HepG2 (cell line): ENCODE results near the gene DCAF6. TPM values are rescaled to one million over a fixed set of nuclear protein-coding genes. Genes with fewer than 3 reads are reported as not detected.

Source experiments
- ATAC-seq: fragments of 200-7000 bp; cut with Tn5 transposase; 3 replicates; pipeline ENCODE4 v1.9.1; 2020; ENCODE audit warnings: mild to moderate bottlenecking, moderate library complexity
- BruUV-seq: library from RNA; stranded (reverse); fragments of 400-500 nt; replicated peaks from 2 replicates; lab custom pipeline; 2021; lab: Mats Ljungman, UMichigan
- CTCF ChIA-PET: fragments of 300-600 bp; formaldehyde crosslinking; extraction: SDS; loops from one replicate; lab custom pipeline; 2021; ENCODE audit warnings: low total read pairs, inconsistent platforms, low intra/inter-chr PET ratio; lab: Yijun Ruan, JAX
- POLR2A ChIA-PET: fragments of 350-600 bp; sonication (Branson Sonifier 250); formaldehyde crosslinking; loops from one replicate; lab custom pipeline; 2020; ENCODE audit warnings: antibody characterized with exemption, inconsistent platforms; lab: Yijun Ruan, JAX
- DNase-seq: peaks from one replicate; pipeline ENCODE4 v3.0.0-alpha.2; 2015; ENCODE audit warnings: low spot score
- FAIRE-seq: peaks from 3 replicates; lab custom pipeline; 2011; peaks lifted over from hg19 to GRCh38; lab: Jason Lieb, UNC
- H2AFZ ChIP-seq: one replicate; pipeline ENCODE4 v1.6.1; 2011; ENCODE audit warnings: low read length, inconsistent platforms
- H3K27ac ChIP-seq: fragments of 300-600 bp; 3 replicates; pipeline ENCODE4 v1.8.0; 2011; ENCODE audit warnings: mixed run types, mild to moderate bottlenecking, mixed read lengths, low read length, inconsistent platforms; ENCODE audit not compliant: insufficient read depth; ENCODE audit errors: extremely low read length
- H3K27me3 ChIP-seq, 2 experiments: fragments of 200-600 bp in 1 of 2; 2 replicates in 1 of 2; 3 replicates in 1 of 2; pipeline versions ENCODE4 v1.6.0 to v1.8.0; 2011; ENCODE audit warnings: low read length in 2 of 2, mild to moderate bottlenecking in 2 of 2, moderate library complexity in 2 of 2, inconsistent platforms in 1 of 2; ENCODE audit not compliant: insufficient read depth in 2 of 2, control insufficient read depth in 1 of 2
- H3K36me3 ChIP-seq, 2 experiments: fragments of 200-600 bp in 1 of 2; replicated peaks in 1 of 2; 2 replicates in 1 of 2; 3 replicates in 1 of 2; pipeline versions ENCODE4 v1.5.1 to v1.8.0; 2011; ENCODE audit warnings: low read length in 2 of 2, inconsistent platforms in 1 of 2; ENCODE audit not compliant: insufficient read depth in 2 of 2, control insufficient read depth in 1 of 2
- H3K4me1 ChIP-seq: 2 replicates; pipeline ENCODE4 v1.5.1; 2012; ENCODE audit warnings: low read length, inconsistent platforms; ENCODE audit not compliant: insufficient read depth
- H3K4me2 ChIP-seq: 2 replicates; pipeline ENCODE4 v1.6.0; 2011; ENCODE audit warnings: low read depth, low read length, inconsistent platforms
- H3K4me3 ChIP-seq, 3 experiments: fragments of 200-600 bp in 1 of 3; sonication (generic), shearing (Covaris generic) in 1 of 3; replicated peaks in 1 of 3; 2 replicates each; pipeline ENCODE4 v1.5.1; 2011 to 2016; ENCODE audit warnings: low read length in 3 of 3, inconsistent platforms in 2 of 3, low read depth in 2 of 3, mild to moderate bottlenecking in 2 of 3, control low read depth in 1 of 3, mixed read lengths in 1 of 3; ENCODE audit not compliant: insufficient read depth in 1 of 3
- H3K79me2 ChIP-seq: one replicate; pipeline ENCODE4 v1.6.1; 2011; ENCODE audit warnings: low read length, inconsistent platforms; ENCODE audit not compliant: insufficient read depth
- H3K9ac ChIP-seq: 2 replicates; pipeline ENCODE4 v1.6.0; 2011; ENCODE audit warnings: mild to moderate bottlenecking, low read depth, low read length, inconsistent platforms; ENCODE audit not compliant: insufficient read depth
- H3K9me3 ChIP-seq: 2 replicates; pipeline ENCODE4 v1.5.1; 2012; ENCODE audit warnings: mild to moderate bottlenecking, low read length
- H4K20me1 ChIP-seq: 2 replicates; pipeline ENCODE4 v1.6.0; 2011; ENCODE audit warnings: inconsistent platforms, mild to moderate bottlenecking, low read length, moderate library complexity; ENCODE audit not compliant: insufficient read depth
- HHEX ChIP-seq: IDR thresholded peaks from 2 replicates; pipeline ENCODE4 v1.6.1; 2016; ENCODE audit warnings: control low read depth
- HNF4A ChIP-seq: sonication (generic); formaldehyde crosslinking; IDR thresholded peaks from 2 replicates; pipeline ENCODE4 v1.4.0; 2020; ENCODE audit warnings: missing genetic modification reagents
- MED8 ChIP-seq: sonication (generic); formaldehyde crosslinking; IDR thresholded peaks from 2 replicates; pipeline ENCODE4 v1.8.1; 2023; ENCODE audit warnings: mild to moderate bottlenecking, missing genetic modification reagents; ENCODE audit not compliant: insufficient replicate concordance
- NFE2L2 ChIP-seq: fragments of 150-350 bp; IDR thresholded peaks from 2 replicates; pipeline ENCODE4 v1.6.1; 2014; ENCODE audit warnings: low read length
- NR2C2 ChIP-seq: sonication (generic); formaldehyde crosslinking; IDR thresholded peaks from 2 replicates; pipeline ENCODE4 v1.4.0; 2020; ENCODE audit warnings: missing genetic modification reagents, mild to moderate bottlenecking, moderate library complexity, borderline replicate concordance
- SALL1 ChIP-seq: sonication (generic); formaldehyde crosslinking; IDR thresholded peaks from 2 replicates; pipeline ENCODE4 v1.8.0; 2022; ENCODE audit warnings: mild to moderate bottlenecking, missing genetic modification reagents
- TBL1XR1 ChIP-seq: fragments of 150-350 bp; IDR thresholded peaks from 2 replicates; pipeline ENCODE4 v1.6.1; 2014; ENCODE audit warnings: borderline replicate concordance, low read length; ENCODE audit not compliant: partially characterized antibody
- ZBTB3 ChIP-seq: sonication (generic); formaldehyde crosslinking; IDR thresholded peaks from 2 replicates; pipeline ENCODE4 v1.4.0; 2020; ENCODE audit warnings: low read depth, mild to moderate bottlenecking, moderate library complexity, missing genetic modification reagents, borderline replicate concordance
- ZKSCAN8 ChIP-seq: IDR thresholded peaks from 2 replicates; pipeline ENCODE4 v1.6.1; 2016; ENCODE audit warnings: borderline replicate concordance, missing genetic modification reagents, missing compliant biosample characterization
- in situ Hi-C: cut with HindIII; loops from 2 replicates; pipeline ENCODE4 v1.10.0; 2017; ENCODE audit warnings: low pct_unique_long_range_greater_than_20kb; ENCODE audit not compliant: extremely low pct_ligation_motif_present
- intact Hi-C: fragments of 100-400 bp; cut with micrococcal nuclease; formaldehyde crosslinking; loops from one replicate; pipeline ENCODE4 v1.10.0; 2022; ENCODE audit not compliant: unreplicated experiment
- polyA plus RNA-seq, 8 experiments: library from polyadenylated mRNA; depleted of rRNA in 3 of 8; stranded (reverse) in 7 of 8; unstranded in 1 of 8; fragments of >200 nt; fragmentation: Illumina TruSeq in 4 of 8; extraction: Trizol in 4 of 8; gene quantifications; 2 replicates each; pipeline versions ENCODE4 v1.2.1 to v1.2.3, GENCODE V29; 2011 to 2016; ENCODE audit warnings: low read depth in 4 of 8, missing spikeins in 1 of 8, mixed read lengths in 1 of 8; ENCODE audit not compliant: insufficient read depth in 1 of 8
- total RNA-seq, 5 experiments: library from RNA; depleted of rRNA; stranded (reverse); fragments of >200 nt; fragmentation: Illumina TruSeq; extraction: Trizol; gene quantifications; 2 replicates each; pipeline ENCODE4 v1.2.3, GENCODE V29; 2016; ENCODE audit warnings: low read depth in 1 of 5
- TF ChIP-seq, protein P1 (sequence below): sonication (generic); formaldehyde crosslinking; IDR thresholded peaks from 2 replicates; pipeline ENCODE4 v1.4.0; 2020; ENCODE audit warnings: missing genetic modification reagents
- TF ChIP-seq, protein P2 (sequence below): sonication (generic); formaldehyde crosslinking; IDR thresholded peaks from 2 replicates; pipeline ENCODE4 v1.8.1; 2023; ENCODE audit warnings: mild to moderate bottlenecking, missing genetic modification reagents, borderline replicate concordance
- TF ChIP-seq, protein P3 (sequence below): sonication (generic); formaldehyde crosslinking; IDR thresholded peaks from 2 replicates; pipeline ENCODE4 v1.4.0; 2020; ENCODE audit warnings: mild to moderate bottlenecking, missing genetic modification reagents

Gene DCAF6
- total and polyA plus RNA-seq, 2 of the 13 experiments (the other 11 are each of a cell fraction or from before 2014, with no cell fraction given) = 24.7 to 33.7 TPM

DNA sequence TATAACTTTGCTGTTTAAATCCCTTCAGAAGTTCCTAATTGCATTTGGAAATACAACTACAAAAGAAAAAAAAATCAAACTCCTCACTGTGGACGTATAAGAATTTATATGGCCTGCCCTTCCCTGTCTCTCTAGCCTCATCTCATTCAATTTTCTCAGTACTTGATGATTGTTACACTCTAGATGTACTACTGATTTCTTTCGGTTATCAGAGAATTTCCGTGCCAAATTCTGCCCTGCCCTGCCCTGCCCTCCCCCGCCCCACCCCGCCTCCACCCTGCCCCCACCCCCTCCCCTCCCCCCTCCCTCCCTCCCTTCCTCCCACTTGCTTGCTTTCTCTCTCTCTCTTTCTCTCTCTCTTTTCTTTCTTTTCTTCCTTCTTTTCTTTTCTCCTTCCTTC is 72.1 kb downstream of the DCAF6 start (continued):
- TF ChIP-seq, protein P1, sequence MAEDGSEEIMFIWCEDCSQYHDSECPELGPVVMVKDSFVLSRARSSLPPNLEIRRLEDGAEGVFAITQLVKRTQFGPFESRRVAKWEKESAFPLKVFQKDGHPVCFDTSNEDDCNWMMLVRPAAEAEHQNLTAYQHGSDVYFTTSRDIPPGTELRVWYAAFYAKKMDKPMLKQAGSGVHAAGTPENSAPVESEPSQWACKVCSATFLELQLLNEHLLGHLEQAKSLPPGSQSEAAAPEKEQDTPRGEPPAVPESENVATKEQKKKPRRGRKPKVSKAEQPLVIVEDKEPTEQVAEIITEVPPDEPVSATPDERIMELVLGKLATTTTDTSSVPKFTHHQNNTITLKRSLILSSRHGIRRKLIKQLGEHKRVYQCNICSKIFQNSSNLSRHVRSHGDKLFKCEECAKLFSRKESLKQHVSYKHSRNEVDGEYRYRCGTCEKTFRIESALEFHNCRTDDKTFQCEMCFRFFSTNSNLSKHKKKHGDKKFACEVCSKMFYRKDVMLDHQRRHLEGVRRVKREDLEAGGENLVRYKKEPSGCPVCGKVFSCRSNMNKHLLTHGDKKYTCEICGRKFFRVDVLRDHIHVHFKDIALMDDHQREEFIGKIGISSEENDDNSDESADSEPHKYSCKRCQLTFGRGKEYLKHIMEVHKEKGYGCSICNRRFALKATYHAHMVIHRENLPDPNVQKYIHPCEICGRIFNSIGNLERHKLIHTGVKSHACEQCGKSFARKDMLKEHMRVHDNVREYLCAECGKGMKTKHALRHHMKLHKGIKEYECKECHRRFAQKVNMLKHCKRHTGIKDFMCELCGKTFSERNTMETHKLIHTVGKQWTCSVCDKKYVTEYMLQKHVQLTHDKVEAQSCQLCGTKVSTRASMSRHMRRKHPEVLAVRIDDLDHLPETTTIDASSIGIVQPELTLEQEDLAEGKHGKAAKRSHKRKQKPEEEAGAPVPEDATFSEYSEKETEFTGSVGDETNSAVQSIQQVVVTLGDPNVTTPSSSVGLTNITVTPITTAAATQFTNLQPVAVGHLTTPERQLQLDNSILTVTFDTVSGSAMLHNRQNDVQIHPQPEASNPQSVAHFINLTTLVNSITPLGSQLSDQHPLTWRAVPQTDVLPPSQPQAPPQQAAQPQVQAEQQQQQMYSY = no peak
- TF ChIP-seq MED8 = no peak
- no peak for TF ChIP-seq ZKSCAN8 (CRISPR knock-in tag)
- no peak for TF ChIP-seq HHEX
- no peak for TF ChIP-seq ZBTB3 (CRISPR knock-in tag)
- TF ChIP-seq, protein P2, sequence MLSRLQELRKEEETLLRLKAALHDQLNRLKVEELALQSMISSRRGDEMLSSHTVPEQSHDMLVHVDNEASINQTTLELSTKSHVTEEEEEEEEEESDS (CRISPR knock-in tag) = no peak
- TF ChIP-seq, all 625 proteins: peak for 0

DNA sequence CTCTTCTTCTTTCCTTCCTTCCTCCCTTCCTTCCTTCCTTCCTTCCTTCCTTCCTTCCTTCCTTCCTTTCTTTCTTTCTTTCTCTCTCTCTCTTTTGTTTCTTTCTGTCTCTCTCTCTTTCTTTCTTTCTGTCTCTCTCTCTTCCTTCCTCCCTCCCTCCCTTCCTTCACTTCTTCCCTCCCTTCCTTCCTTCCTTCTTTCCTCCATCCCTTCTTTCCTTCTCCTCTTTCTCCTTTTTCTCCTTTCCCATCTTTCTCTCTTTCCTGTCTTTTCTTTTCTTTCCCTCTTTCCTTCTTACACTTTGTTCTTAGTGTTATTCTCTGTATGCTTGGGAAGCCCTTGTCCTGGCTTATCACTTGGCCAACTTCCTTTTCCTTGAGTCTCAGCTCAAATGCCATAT is 72.8 kb downstream of the DCAF6 start:
- intact Hi-C loops = no loop called here
- Histone ChIP-seq H3K79me2 (no peaks in the 10 kb centered on the region), H3K9me3 (no peaks in the 10 kb centered on the region), H3K4me1 (no peaks in the 10 kb centered on the region), H3K4me2 (no peak overlapping the region), H3K36me3 (peaks cover 0 to 39% of the 10 kb centered on the region in 2 experiments), H2AFZ (no peak overlapping the region), H4K20me1 (no peaks in the 10 kb centered on the region; the same call in 1 of the 2 replicates), H3K9ac (no peak overlapping the region), H3K27me3 (no peaks in the 10 kb centered on the region), H3K4me3 (no peak overlapping the region), H3K27ac (no peak overlapping the region)
- in situ Hi-C loops = no loop called here
- POLR2A ChIA-PET = no interaction called here
- no peak for ATAC-seq
- FAIRE-seq = no peak
- BruUV-seq = no TSS peak
- CTCF ChIA-PET = no interaction called here
- no peak for DNase-seq
- no peak for TF ChIP-seq NFE2L2
- TF ChIP-seq NR2C2 (CRISPR knock-in tag) = no peak
- no peak for TF ChIP-seq SALL1 (CRISPR knock-in tag)
- no peak for TF ChIP-seq TBL1XR1
- no peak for TF ChIP-seq HNF4A
- TF ChIP-seq, protein P3, sequence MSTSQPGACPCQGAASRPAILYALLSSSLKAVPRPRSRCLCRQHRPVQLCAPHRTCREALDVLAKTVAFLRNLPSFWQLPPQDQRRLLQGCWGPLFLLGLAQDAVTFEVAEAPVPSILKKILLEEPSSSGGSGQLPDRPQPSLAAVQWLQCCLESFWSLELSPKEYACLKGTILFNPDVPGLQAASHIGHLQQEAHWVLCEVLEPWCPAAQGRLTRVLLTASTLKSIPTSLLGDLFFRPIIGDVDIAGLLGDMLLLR (CRISPR knock-in tag) = no peak
